NOMO-1 treated with DMSO at 0.1 percent for 48 hours (cell line): ENCODE data around the gene NSD2.

Source experiments
- DNase-seq: peaks from one replicate; lab custom pipeline; 2025; ENCODE audit not compliant: unreplicated experiment; lab: John Stamatoyannopoulos, UW

NSD2 gene

GRCh38 chr4:1968686-1969295, 97.6 kb downstream of the NSD2 start:
- DNase-seq: no peak

- no peak for DNase-seq
Observed at GRCh38 chr4:1969928-1970723, 98.9 kb downstream of the NSD2 start.

GRCh38 chr4:1970926-1971325, 99.7 kb downstream of the NSD2 start:
- DNase-seq: no peak

- no peak for DNase-seq
Observed at GRCh38 chr4:1971456-1972200, 100.4 kb downstream of the NSD2 start.

- no peak for DNase-seq
Observed at GRCh38 chr4:1972414-1972813, 101.2 kb downstream of the NSD2 start.

- DNase-seq: no peak
Observed at GRCh38 chr4:1973218-1973617, 102.0 kb downstream of the NSD2 start.

- DNase-seq: no peak
Observed at GRCh38 chr4:1973661-1974060, 102.5 kb downstream of the NSD2 start.

- DNase-seq: no peak
Observed at GRCh38 chr4:1974840-1975239, 103.6 kb downstream of the NSD2 start.

GRCh38 chr4:1975391-1975801, 104.2 kb downstream of the NSD2 start:
- DNase-seq: no peak

- DNase-seq: no peak
Observed at GRCh38 chr4:1975880-1976279, 104.7 kb downstream of the NSD2 start.

- DNase-seq: no peak
Observed at GRCh38 chr4:1976416-1977352, 105.5 kb downstream of the NSD2 start.

GRCh38 chr4:1978226-1978625, 107.0 kb downstream of the NSD2 start:
- DNase-seq: no peak

GRCh38 chr4:1978741-1979476, 107.7 kb downstream of the NSD2 start:
- no peak for DNase-seq

GRCh38 chr4:1979477-1980196, 108.4 kb downstream of the NSD2 start:
- no peak for DNase-seq

- no peak for DNase-seq
Observed at GRCh38 chr4:1980561-1981041, 109.4 kb downstream of the NSD2 start.

- DNase-seq: no peak
Observed at GRCh38 chr4:1981251-1982058, 110.3 kb downstream of the NSD2 start.

- no peak for DNase-seq
Observed at GRCh38 chr4:1982124-1983052, 111.2 kb downstream of the NSD2 start.
